ENCODE data around the gene CLEC3A.

- TF ChIP-seq CTCF (conservative IDR thresholded peaks at IDR 0.05 in 1 of 2, IDR thresholded peaks at IDR 0.05 in 1 of 2; ENCODE audit: extremely low read depth in 1 of 2, insufficient read depth in 1 of 2, low read depth in 1 of 2, low read length in 2 of 2) (no peak), EZH2 (IDR thresholded peaks at IDR 0.05; ENCODE audit: borderline replicate concordance, low read length) (no peak)
Observed at GRCh38 chr16:77987810-77988209, 34.5 kb upstream of the CLEC3A start.
